ENCODE data around the gene OPA3.

- TF ChIP-seq EZH2 (IDR thresholded peaks at IDR 0.05) (no peak), CTCF (IDR thresholded peaks at IDR 0.05) (no peak), EZH2phosphoT487 (IDR thresholded peaks at IDR 0.05) (no peak)
These were observed 10.1 kb downstream of the OPA3 start for GRCh38 chr19:45574526-45574925.
